Lung (tissue), 12 donors: ENCODE results near the gene VCAN. TPM values are rescaled to one million over a fixed set of nuclear protein-coding genes. Genes with fewer than 3 reads are reported as not detected.

ENCODE experiments used
- ATAC-seq: fragments of 200-7000 bp; cut with Tn5 transposase; one replicate; pipeline ENCODE4 v1.9.1; 2020; ENCODE audit warnings: moderate number of reproducible peaks; ENCODE audit not compliant: insufficient read depth, low FRiP score
- DNase-seq, 3 donors: peaks; one replicate each; pipeline ENCODE4 v3.0.0-alpha.2; 2013 to 2017
- H3K27ac ChIP-seq, 2 donors: one replicate each; pipeline ENCODE4 v1.5.1; 2013; ENCODE audit warnings: mild to moderate bottlenecking in 2 of 2, moderate library complexity in 2 of 2, control low read depth in 1 of 2, inconsistent platforms in 1 of 2, low read depth in 1 of 2, low read length in 1 of 2
- H3K27me3 ChIP-seq, 3 donors: one replicate each; pipeline ENCODE4 v1.5.1; 2013; ENCODE audit warnings: low read length in 2 of 3; ENCODE audit not compliant: control insufficient read depth in 3 of 3, insufficient read depth in 3 of 3
- H3K36me3 ChIP-seq, 4 donors: one replicate each; pipeline ENCODE4 v1.5.1; 2013; ENCODE audit warnings: low read length in 4 of 4, mild to moderate bottlenecking in 1 of 4, moderate library complexity in 1 of 4; ENCODE audit not compliant: control insufficient read depth in 4 of 4, insufficient read depth in 4 of 4
- H3K4me1 ChIP-seq, 5 donors: one replicate each; pipeline ENCODE4 v1.5.1; 2013; ENCODE audit warnings: low read length in 5 of 5, mild to moderate bottlenecking in 2 of 5, moderate library complexity in 1 of 5; ENCODE audit not compliant: control insufficient read depth in 5 of 5, insufficient read depth in 5 of 5
- H3K4me3 ChIP-seq: one replicate; pipeline ENCODE4 v1.5.1; 2013; ENCODE audit warnings: mild to moderate bottlenecking, control low read depth, moderate library complexity
- H3K9ac ChIP-seq, 2 donors: one replicate each; pipeline ENCODE4 v1.5.1; 2013; ENCODE audit warnings: low read length in 2 of 2, control low read depth in 1 of 2; ENCODE audit not compliant: insufficient read depth in 1 of 2
- H3K9me3 ChIP-seq, 4 donors: one replicate each; pipeline ENCODE4 v1.5.1; 2013; ENCODE audit warnings: low read length in 3 of 4, mild to moderate bottlenecking in 1 of 4, moderate library complexity in 1 of 4; ENCODE audit not compliant: control insufficient read depth in 4 of 4, insufficient read depth in 3 of 4
- WGBS, 2 donors: extraction: QIAGEN DNeasy Blood & Tissue Kit; methylation state at CpG; one replicate each; pipeline ENCODE4 v1.1.7; 2013; 5-methylcytosine and 5-hydroxymethylcytosine counted together
- polyA plus RNA-seq, 2 donors: library from polyadenylated mRNA; stranded (reverse); fragments of 200-250 nt; gene quantifications; one replicate each; pipeline ENCODE4 v1.2.1, GENCODE V29; 2013
- total RNA-seq, 2 donors: library from RNA; depleted of rRNA in 1 of 2; stranded (reverse); fragments of >200 nt in 1 of 2; gene quantifications; one replicate each; pipeline ENCODE4 v1.2.1, GENCODE V29; 2014 to 2021
- TF ChIP-seq, protein P1 (sequence below): IDR thresholded peaks from 2 replicates; pipeline ENCODE4 v1.5.1; 2012; ENCODE audit warnings: mild to moderate bottlenecking; ENCODE audit errors: control extremely low read depth, extremely low read depth
- donor health status: control.
- donor health status: control.
- donor health status: Bipolar disorder and iron deficiency.
- donor health status: healthy.
- donor health status: DM: yes; HTN: yes; CAD: no.

VCAN gene
- total and polyA plus RNA-seq, 4 donors, result 11.6 to 276 (median 156) TPM

GRCh38 chr5:83474161-83474796 lies 2.7 kb downstream of the VCAN start:
- Histone ChIP-seq H3K27me3 (peaks cover 0 to 18% (median 1%) of the 10 kb centered on the region in 3 donors), H3K9ac (peak overlapping the region in 1 of 2 donors; percentile 91), H3K9me3 (no peaks in the 10 kb centered on the region), H3K4me1 (peaks cover 0 to 28% (median 12%) of the 10 kb centered on the region in 5 donors), H3K4me3 (peak overlapping the region; percentile 33), H3K36me3 (peaks cover 0 to 42% (median 6%) of the 10 kb centered on the region in 4 donors), H3K27ac (peak overlapping the region; percentile 68 to 81)
- TF ChIP-seq, protein P1, sequence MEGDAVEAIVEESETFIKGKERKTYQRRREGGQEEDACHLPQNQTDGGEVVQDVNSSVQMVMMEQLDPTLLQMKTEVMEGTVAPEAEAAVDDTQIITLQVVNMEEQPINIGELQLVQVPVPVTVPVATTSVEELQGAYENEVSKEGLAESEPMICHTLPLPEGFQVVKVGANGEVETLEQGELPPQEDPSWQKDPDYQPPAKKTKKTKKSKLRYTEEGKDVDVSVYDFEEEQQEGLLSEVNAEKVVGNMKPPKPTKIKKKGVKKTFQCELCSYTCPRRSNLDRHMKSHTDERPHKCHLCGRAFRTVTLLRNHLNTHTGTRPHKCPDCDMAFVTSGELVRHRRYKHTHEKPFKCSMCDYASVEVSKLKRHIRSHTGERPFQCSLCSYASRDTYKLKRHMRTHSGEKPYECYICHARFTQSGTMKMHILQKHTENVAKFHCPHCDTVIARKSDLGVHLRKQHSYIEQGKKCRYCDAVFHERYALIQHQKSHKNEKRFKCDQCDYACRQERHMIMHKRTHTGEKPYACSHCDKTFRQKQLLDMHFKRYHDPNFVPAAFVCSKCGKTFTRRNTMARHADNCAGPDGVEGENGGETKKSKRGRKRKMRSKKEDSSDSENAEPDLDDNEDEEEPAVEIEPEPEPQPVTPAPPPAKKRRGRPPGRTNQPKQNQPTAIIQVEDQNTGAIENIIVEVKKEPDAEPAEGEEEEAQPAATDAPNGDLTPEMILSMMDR, result no peak
- ATAC-seq (peak; percentile 64), DNase-seq (peak; percentile 90 to 95 (median 92))
- WGBS, 2 donors, result 0 to 1% methylated on average over 41 to 46 of the region's 46 CpGs

GRCh38 chr5:83474991-83475390 lies 3.4 kb downstream of the VCAN start:
- DNase-seq (peak in 2 of 3 donors; percentile 27 to 44), ATAC-seq (no peak)
- 11 to 17% methylated on average over 8 of the region's 8 CpGs for WGBS, 2 donors
- peaks cover 0 to 12% (median 0%) of the 10 kb centered on the region in 3 donors for H3K27me3 ChIP-seq
- H3K9me3 ChIP-seq, result no peaks in the 10 kb centered on the region
- TF ChIP-seq, protein P1, result no peak
- peak overlapping the region in 1 of 2 donors; percentile 72 for H3K9ac ChIP-seq
- H3K4me3 ChIP-seq, result no peak overlapping the region
- H3K27ac ChIP-seq, result peak overlapping the region; percentile 34 to 43
- H3K36me3 ChIP-seq, result peaks cover 0 to 48% (median 9%) of the 10 kb centered on the region in 4 donors
- H3K4me1 ChIP-seq, result peaks cover 0 to 28% (median 12%) of the 10 kb centered on the region in 5 donors

- Histone ChIP-seq H3K9ac (peak overlapping the region in 1 of 2 donors; percentile 72), H3K9me3 (no peaks in the 10 kb centered on the region), H3K4me3 (no peak overlapping the region), H3K4me1 (peaks cover 0 to 24% (median 12%) of the 10 kb centered on the region in 5 donors), H3K27ac (peak overlapping the region in 1 of 2 donors; percentile 43), H3K36me3 (peaks cover 0 to 48% (median 9%) of the 10 kb centered on the region in 4 donors), H3K27me3 (peaks cover 0 to 11% (median 0%) of the 10 kb centered on the region in 3 donors)
- ATAC-seq (no peak), DNase-seq (peak in 2 of 3 donors; percentile 68 to 76)
- WGBS, 2 donors, result 33 to 34% methylated on average over 5 of the region's 5 CpGs
- TF ChIP-seq, protein P1, result no peak
These were observed 3.9 kb downstream of the VCAN start for GRCh38 chr5:83475391-83475863.
